ENCODE data around the gene NHLRC1.

DNA sequence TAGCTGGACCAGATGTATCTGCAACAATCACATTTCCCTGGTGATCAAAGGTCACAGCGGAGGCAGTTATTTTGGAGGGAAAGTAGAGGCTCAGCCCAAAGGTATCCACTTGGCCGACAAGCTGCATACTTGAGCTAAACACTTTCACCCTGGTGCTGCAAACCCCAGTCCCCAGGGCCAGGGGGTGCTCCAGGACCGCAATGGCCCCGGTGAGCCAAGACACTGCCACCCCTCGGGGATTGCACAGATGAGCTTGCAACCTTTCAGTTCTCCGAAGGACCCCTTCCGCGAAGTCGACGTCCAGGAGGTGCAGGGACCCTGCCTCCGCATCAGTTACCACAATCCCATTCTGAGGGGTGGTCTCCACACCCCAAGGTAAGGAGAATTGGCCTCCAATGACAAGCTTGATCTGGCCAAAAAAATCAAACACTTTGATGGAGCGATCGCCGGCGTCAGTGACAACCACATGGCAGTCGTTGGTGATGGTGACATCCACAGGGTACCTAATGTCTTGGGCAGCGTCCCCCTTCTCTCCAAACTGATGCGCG lies 823 bp downstream of the NHLRC1 start:
- TF ChIP-seq MIER3 (CRISPR knock-in tag; IDR thresholded peaks at IDR 0.05; ENCODE audit: borderline replicate concordance) (no peak), ZNF607 (CRISPR knock-in tag; IDR thresholded peaks at IDR 0.05; ENCODE audit: borderline replicate concordance) (no peak), ZNF567 (CRISPR knock-in tag; IDR thresholded peaks at IDR 0.05; ENCODE audit: borderline replicate concordance) (no peak), ZNF101 (CRISPR knock-in tag; IDR thresholded peaks at IDR 0.05; ENCODE audit: borderline replicate concordance, low read depth) (no peak), SP2 (CRISPR knock-in tag; IDR thresholded peaks at IDR 0.05) (no peak), GABPA (IDR thresholded peaks at IDR 0.05; ENCODE audit: low read depth, low read length) (no peak), GABPA (CRISPR knock-in tag; IDR thresholded peaks at IDR 0.05; ENCODE audit: low read depth) (no peak), EP300 (IDR thresholded peaks at IDR 0.05; ENCODE audit: low read depth in 2 of 2, low read length in 2 of 2) (no peak), EP300 (CRISPR knock-in tag; IDR thresholded peaks at IDR 0.05; ENCODE audit: borderline replicate concordance) (no peak), MBD4 (IDR thresholded peaks at IDR 0.05; ENCODE audit: borderline replicate concordance, low read length) (no peak), SETDB1 (CRISPR knock-in tag; IDR thresholded peaks at IDR 0.05; ENCODE audit: borderline replicate concordance) (no peak), MYC (CRISPR knock-in tag; IDR thresholded peaks at IDR 0.05; ENCODE audit: borderline replicate concordance) (no peak), MTF1 (CRISPR knock-in tag; IDR thresholded peaks at IDR 0.05) (no peak)
- TF ChIP-seq, protein P1, sequence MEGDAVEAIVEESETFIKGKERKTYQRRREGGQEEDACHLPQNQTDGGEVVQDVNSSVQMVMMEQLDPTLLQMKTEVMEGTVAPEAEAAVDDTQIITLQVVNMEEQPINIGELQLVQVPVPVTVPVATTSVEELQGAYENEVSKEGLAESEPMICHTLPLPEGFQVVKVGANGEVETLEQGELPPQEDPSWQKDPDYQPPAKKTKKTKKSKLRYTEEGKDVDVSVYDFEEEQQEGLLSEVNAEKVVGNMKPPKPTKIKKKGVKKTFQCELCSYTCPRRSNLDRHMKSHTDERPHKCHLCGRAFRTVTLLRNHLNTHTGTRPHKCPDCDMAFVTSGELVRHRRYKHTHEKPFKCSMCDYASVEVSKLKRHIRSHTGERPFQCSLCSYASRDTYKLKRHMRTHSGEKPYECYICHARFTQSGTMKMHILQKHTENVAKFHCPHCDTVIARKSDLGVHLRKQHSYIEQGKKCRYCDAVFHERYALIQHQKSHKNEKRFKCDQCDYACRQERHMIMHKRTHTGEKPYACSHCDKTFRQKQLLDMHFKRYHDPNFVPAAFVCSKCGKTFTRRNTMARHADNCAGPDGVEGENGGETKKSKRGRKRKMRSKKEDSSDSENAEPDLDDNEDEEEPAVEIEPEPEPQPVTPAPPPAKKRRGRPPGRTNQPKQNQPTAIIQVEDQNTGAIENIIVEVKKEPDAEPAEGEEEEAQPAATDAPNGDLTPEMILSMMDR (CRISPR knock-in tag; IDR thresholded peaks at IDR 0.05): peak; percentile 74
